Mesodermal cell (in vitro differentiated cells): ENCODE data around the gene POLN.

Source experiments
- H3K27ac ChIP-seq: 2 replicates; pipeline ENCODE4 v1.7.0; 2013; ENCODE audit warnings: mild to moderate bottlenecking, low read depth, low read length, moderate library complexity; ENCODE audit not compliant: severe bottlenecking
- H3K36me3 ChIP-seq: 2 replicates; pipeline ENCODE4 v1.7.1; 2013; ENCODE audit warnings: mild to moderate bottlenecking, low read length, moderate library complexity; ENCODE audit not compliant: control insufficient read depth, insufficient read depth
- H3K4me1 ChIP-seq: one replicate; pipeline ENCODE4 v1.7.1; 2013; ENCODE audit warnings: mild to moderate bottlenecking, low read length; ENCODE audit not compliant: insufficient read depth, control insufficient read depth, poor library complexity, severe bottlenecking
- H3K4me3 ChIP-seq: 2 replicates; pipeline ENCODE4 v1.7.0; 2013; ENCODE audit warnings: low read length, control low read depth, mild to moderate bottlenecking; ENCODE audit not compliant: insufficient read depth, poor library complexity, severe bottlenecking; ENCODE audit errors: extremely low read depth
- H3K9me3 ChIP-seq: 2 replicates; pipeline ENCODE4 v1.7.1; 2013; ENCODE audit warnings: mild to moderate bottlenecking, low read length, moderate library complexity; ENCODE audit not compliant: control insufficient read depth
- WGBS, 2 experiments: methylation state at CpG; one replicate each; pipeline ENCODE4 v1.1.5; 2013; ENCODE audit warnings: missing lambda C conversion rate in 2 of 2; ENCODE audit not compliant: insufficient coverage in 2 of 2; 5-methylcytosine and 5-hydroxymethylcytosine counted together

The POLN gene

DNA sequence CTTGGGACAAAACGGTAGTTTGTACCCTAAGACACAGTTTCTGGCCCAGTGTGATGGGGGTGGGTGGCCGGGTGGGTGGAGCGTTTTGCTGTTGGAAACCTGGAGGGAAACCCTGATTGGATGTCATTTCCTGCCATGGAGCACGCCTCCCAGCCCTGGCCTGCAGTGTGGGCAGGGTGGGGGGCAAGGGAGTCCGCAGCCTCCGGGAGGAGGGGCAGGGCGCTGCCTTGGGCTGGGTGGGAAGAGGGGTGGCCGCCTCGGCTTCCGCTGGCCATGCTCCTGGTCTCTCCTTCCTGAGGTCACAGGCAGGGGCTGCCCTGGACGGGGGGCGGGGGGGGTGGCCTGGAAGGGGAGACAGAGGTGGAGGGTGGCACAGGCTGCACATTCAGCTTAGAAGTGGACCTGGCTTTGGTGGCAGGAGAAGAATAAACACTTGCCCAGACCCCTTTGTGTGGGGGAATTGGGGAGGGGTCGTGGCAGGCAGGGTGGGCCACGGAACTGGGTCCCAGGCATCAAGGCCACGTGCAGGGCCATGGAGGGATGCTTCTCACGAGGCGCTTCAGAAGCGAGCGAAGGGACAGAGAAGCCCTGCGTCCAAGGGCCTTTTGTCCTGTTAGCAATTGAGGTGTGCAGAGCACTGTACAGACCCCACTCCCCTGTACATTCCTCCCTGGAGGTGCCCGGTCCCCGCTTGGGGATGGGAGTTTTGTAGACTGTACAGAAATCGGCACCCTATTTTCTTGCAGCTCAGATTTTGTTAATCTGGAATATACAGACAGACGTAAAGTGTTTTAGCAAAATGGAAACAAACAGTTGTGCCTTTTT is 176.6 kb downstream of the POLN start:
- Histone ChIP-seq H3K4me3 (no peak overlapping the region), H3K36me3 (no peaks in the 10 kb centered on the region), H3K4me1 (peaks cover 5% of the 10 kb centered on the region), H3K9me3 (no peaks in the 10 kb centered on the region), H3K27ac (no peak overlapping the region)
- 85 to 92% methylated on average over 6 to 14 of the region's 24 CpGs for WGBS, 2 experiments

GRCh38 chr4:2064276-2064991 is 177.5 kb downstream of the POLN start:
- Histone ChIP-seq H3K9me3 (no peaks in the 10 kb centered on the region), H3K4me1 (peaks cover 5% of the 10 kb centered on the region), H3K4me3 (no peak overlapping the region), H3K27ac (no peak overlapping the region), H3K36me3 (no peaks in the 10 kb centered on the region)
- WGBS, 2 experiments: 93 to 96% methylated on average over 24 to 35 of the region's 40 CpGs

DNA sequence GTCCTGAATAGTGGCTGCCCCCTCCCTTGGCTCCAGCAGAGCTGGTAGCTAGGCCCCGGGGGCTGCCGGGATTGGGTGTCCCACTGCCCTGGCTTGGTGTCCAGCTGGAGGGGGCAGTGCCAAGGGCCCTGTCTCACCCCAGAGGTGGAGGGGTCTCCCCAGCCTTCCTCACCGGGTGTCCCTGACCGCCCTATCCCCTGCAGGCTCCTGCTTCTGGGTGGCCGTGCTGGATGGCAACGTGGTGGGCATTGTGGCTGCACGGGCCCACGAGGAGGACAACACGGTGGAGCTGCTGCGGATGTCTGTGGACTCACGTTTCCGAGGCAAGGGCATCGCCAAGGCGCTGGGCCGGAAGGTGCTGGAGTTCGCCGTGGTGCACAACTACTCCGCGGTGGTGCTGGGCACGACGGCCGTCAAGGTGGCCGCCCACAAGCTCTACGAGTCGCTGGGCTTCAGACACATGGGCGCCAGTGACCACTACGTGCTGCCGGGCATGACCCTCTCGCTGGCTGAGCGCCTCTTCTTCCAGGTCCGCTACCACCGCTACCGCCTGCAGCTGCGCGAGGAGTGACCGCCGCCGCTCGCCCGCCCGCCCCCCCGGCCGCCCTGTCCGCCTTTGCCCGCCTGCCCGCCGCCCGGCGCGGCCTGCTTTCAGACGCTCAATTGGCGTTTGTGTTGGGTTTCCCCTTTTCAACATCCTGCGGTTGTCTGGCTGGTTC is 178.2 kb downstream of the POLN start:
- no peak overlapping the region for H3K27ac ChIP-seq
- H3K4me1 ChIP-seq: peaks cover 5% of the 10 kb centered on the region
- 94 to 97% methylated on average over 37 to 40 of the region's 53 CpGs for WGBS, 2 experiments
- no peaks in the 10 kb centered on the region for H3K9me3 ChIP-seq
- no peak overlapping the region for H3K4me3 ChIP-seq
- no peaks in the 10 kb centered on the region for H3K36me3 ChIP-seq

DNA sequence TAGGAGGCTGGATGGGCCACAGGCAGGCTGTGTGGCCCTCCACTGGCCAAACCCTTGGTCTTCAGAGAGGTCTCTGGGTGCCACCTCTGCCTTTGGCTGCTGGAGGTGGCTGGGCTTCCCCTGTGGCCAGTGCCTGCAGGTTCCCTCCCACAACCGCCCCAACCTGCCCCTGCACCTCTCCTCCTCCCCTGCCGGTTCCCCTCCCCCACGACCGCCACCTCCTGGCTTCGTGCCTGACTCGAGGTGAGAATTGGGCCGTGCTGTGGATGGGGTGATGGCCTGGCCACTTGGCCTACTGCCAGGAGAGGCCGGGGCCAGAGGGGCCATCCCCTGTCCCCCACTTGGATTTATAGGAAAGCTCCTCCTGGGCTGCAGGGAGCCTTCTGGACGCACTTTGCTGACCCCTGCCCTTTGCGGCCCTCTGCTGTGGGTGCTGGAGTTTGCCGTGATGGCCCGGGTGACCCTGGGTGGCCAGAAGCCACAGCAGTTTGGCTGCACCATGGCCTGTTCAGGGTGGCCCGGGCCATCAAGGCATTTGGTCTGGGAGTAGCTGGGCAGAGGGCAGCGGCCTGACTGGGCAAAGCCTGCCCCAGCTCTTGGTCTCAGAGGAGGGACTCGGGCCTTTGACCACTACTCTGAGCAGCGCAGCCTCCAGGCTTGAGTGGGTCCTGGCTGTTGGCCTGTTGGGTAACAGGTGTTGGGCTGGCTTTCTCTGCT is 179.0 kb downstream of the POLN start:
- 90 to 92% methylated on average over 8 to 9 of the region's 16 CpGs for WGBS, 2 experiments
- Histone ChIP-seq H3K36me3 (no peaks in the 10 kb centered on the region), H3K4me1 (peaks cover 5% of the 10 kb centered on the region), H3K4me3 (no peak overlapping the region), H3K9me3 (no peaks in the 10 kb centered on the region), H3K27ac (no peak overlapping the region)

GRCh38 chr4:2062168-2062807 is 179.6 kb downstream of the POLN start:
- peaks cover 5% of the 10 kb centered on the region for H3K4me1 ChIP-seq
- no peaks in the 10 kb centered on the region for H3K9me3 ChIP-seq
- 85 to 93% methylated on average over 11 of the region's 11 CpGs for WGBS, 2 experiments
- no peak overlapping the region for H3K27ac ChIP-seq
- no peak overlapping the region for H3K4me3 ChIP-seq
- no peaks in the 10 kb centered on the region for H3K36me3 ChIP-seq

GRCh38 chr4:2061186-2062131 is 180.5 kb downstream of the POLN start:
- H3K4me3 ChIP-seq: no peak overlapping the region
- no peak overlapping the region for H3K27ac ChIP-seq
- peaks cover 5% of the 10 kb centered on the region for H3K4me1 ChIP-seq
- no peaks in the 10 kb centered on the region for H3K36me3 ChIP-seq
- no peaks in the 10 kb centered on the region for H3K9me3 ChIP-seq
- 51 to 57% methylated on average over 28 to 40 of the region's 42 CpGs for WGBS, 2 experiments

GRCh38 chr4:2060611-2061185 is 181.2 kb downstream of the POLN start:
- no peak overlapping the region for H3K27ac ChIP-seq
- H3K9me3 ChIP-seq: no peaks in the 10 kb centered on the region
- no peaks in the 10 kb centered on the region for H3K36me3 ChIP-seq
- peak overlapping the region; percentile 11 for H3K4me3 ChIP-seq
- peaks cover 5% of the 10 kb centered on the region for H3K4me1 ChIP-seq
- 5 to 6% methylated on average over 37 to 40 of the region's 54 CpGs for WGBS, 2 experiments

GRCh38 chr4:2059726-2060602 is 182.0 kb downstream of the POLN start:
- Histone ChIP-seq H3K4me1 (peaks cover 5% of the 10 kb centered on the region), H3K4me3 (no peak overlapping the region), H3K27ac (no peak overlapping the region), H3K9me3 (no peaks in the 10 kb centered on the region), H3K36me3 (no peaks in the 10 kb centered on the region)
- WGBS, 2 experiments: 4 to 6% methylated on average over 39 to 58 of the region's 102 CpGs
